C4-2B (cell line): ENCODE measurements around the gene UHRF2.
A peak's percentile ranks its signal among the peaks of the same experiment; 100 is the strongest.

Experiments used
- H3K27ac ChIP-seq: fragments of 450-650 bp; 2 replicates; pipeline ENCODE4 v1.5.1; 2017
- CTCF ChIP-seq: fragments of 450-650 bp; conservative IDR thresholded peaks from 2 replicates; pipeline ENCODE4 v1.5.1; 2017; ENCODE audit warnings: mild to moderate bottlenecking
- ZFX ChIP-seq: fragments of 450-650 bp; IDR thresholded peaks from 2 replicates; pipeline ENCODE4 v1.6.1; 2017

The UHRF2 gene

GRCh38 chr9:6384732-6385131, 28.3 kb upstream of the UHRF2 start:
- no peak overlapping the region for H3K27ac ChIP-seq
- TF ChIP-seq ZFX: no peak

- no peak for TF ChIP-seq CTCF
- no peak for TF ChIP-seq ZFX
Measured at GRCh38 chr9:6399071-6399470, 13.9 kb upstream of the UHRF2 start.

GRCh38 chr9:6405371-6405770, 7.6 kb upstream of the UHRF2 start:
- TF ChIP-seq ZFX: no peak
- no peak overlapping the region for H3K27ac ChIP-seq

More at GRCh38 chr9:6399071-6399470, 13.9 kb upstream of the UHRF2 start:
- H3K27ac ChIP-seq: no peak overlapping the region

- H3K27ac ChIP-seq: no peak overlapping the region
- TF ChIP-seq CTCF (no peak), ZFX (no peak)
Measured at GRCh38 chr9:6407778-6408177, 5.2 kb upstream of the UHRF2 start.

- no peak for TF ChIP-seq CTCF
- no peak for TF ChIP-seq ZFX
- no peak overlapping the region for H3K27ac ChIP-seq
Measured at GRCh38 chr9:6408320-6408719, 4.7 kb upstream of the UHRF2 start.

GRCh38 chr9:6409811-6410210, 3.2 kb upstream of the UHRF2 start:
- no peak overlapping the region for H3K27ac ChIP-seq

GRCh38 chr9:6410633-6411032, 2.4 kb upstream of the UHRF2 start:
- TF ChIP-seq CTCF (no peak), ZFX (no peak)

More at GRCh38 chr9:6409811-6410210, 3.2 kb upstream of the UHRF2 start:
- TF ChIP-seq CTCF: no peak

GRCh38 chr9:6413365-6414246, 607 bp downstream of the UHRF2 start:
- peak; percentile 23 for TF ChIP-seq CTCF
- peak; percentile 90 for TF ChIP-seq ZFX
- H3K27ac ChIP-seq: peak overlapping the region; percentile 84

More at GRCh38 chr9:6410633-6411032, 2.4 kb upstream of the UHRF2 start:
- no peak overlapping the region for H3K27ac ChIP-seq
